Neural cell (in vitro differentiated cells): ENCODE results near the gene ACTA2. TPM values are rescaled to one million over a fixed set of nuclear protein-coding genes. Genes with fewer than 3 reads are reported as not detected.

ENCODE experiments used
- H2AFZ ChIP-seq: fragments of 200-600, 300-800 bp; sonication (generic), shearing (Covaris generic); 2 replicates; pipeline ENCODE4 v1.6.0; 2014; ENCODE audit warnings: low read depth, mild to moderate bottlenecking, antibody characterized with exemption, low read length, moderate library complexity
- H3F3A ChIP-seq: fragments of 200-600 bp; shearing (Covaris generic); 2 replicates; pipeline ENCODE4 v1.6.1; 2016; ENCODE audit warnings: mild to moderate bottlenecking, moderate library complexity, mixed read lengths, antibody characterized with exemption, low read length; ENCODE audit not compliant: insufficient read depth, poor library complexity, severe bottlenecking
- H3K27ac ChIP-seq: fragments of 200-600, 300-800 bp; sonication (generic), shearing (Covaris generic); 2 replicates; pipeline ENCODE4 v1.5.1; 2014; ENCODE audit warnings: mild to moderate bottlenecking, low read length, moderate library complexity
- H3K27me3 ChIP-seq: fragments of 300-800, 200-600 bp; sonication (generic), shearing (Covaris generic); 2 replicates; pipeline ENCODE4 v1.6.0; 2014; ENCODE audit warnings: mild to moderate bottlenecking, low read depth, low read length, moderate library complexity; ENCODE audit not compliant: insufficient read depth
- H3K36me3 ChIP-seq: fragments of 300-800, 200-600 bp; sonication (generic), shearing (Covaris generic); 2 replicates; pipeline ENCODE4 v1.5.1; 2014; ENCODE audit warnings: mild to moderate bottlenecking, antibody characterized with exemption, low read length, moderate library complexity; ENCODE audit not compliant: insufficient read depth
- H3K4me2 ChIP-seq: fragments of 300-800, 200-600 bp; sonication (generic), shearing (Covaris generic); 2 replicates; pipeline ENCODE4 v1.6.0; 2014; ENCODE audit warnings: mild to moderate bottlenecking, low read length
- H3K4me3 ChIP-seq: fragments of 300-800, 200-600 bp; sonication (generic), shearing (Covaris generic); 2 replicates; pipeline ENCODE4 v1.5.1; 2014; ENCODE audit warnings: mild to moderate bottlenecking, low read length, moderate library complexity
- H3K79me2 ChIP-seq: fragments of 200-600 bp; shearing (Covaris generic); replicated peaks from 2 replicates; pipeline ENCODE4 v1.6.0; 2014; ENCODE audit warnings: mild to moderate bottlenecking, low read length, moderate library complexity; ENCODE audit not compliant: insufficient read depth
- H3K9ac ChIP-seq: fragments of 300-800, 200-600 bp; sonication (generic), shearing (Covaris generic); 2 replicates; pipeline ENCODE4 v1.6.1; 2016; ENCODE audit warnings: mild to moderate bottlenecking, low read length, mixed read lengths
- H3K9me2 ChIP-seq: fragments of 200-600 bp; shearing (Covaris generic); 2 replicates; pipeline ENCODE4 v1.6.1; 2016; ENCODE audit warnings: mild to moderate bottlenecking, low read length, mixed read lengths; ENCODE audit not compliant: insufficient read depth
- H3K9me3 ChIP-seq: fragments of 200-600, 300-800 bp; sonication (generic), shearing (Covaris generic); 2 replicates; pipeline ENCODE4 v1.6.1; 2016; ENCODE audit warnings: mild to moderate bottlenecking, mixed run types, low read length, moderate library complexity, mixed read lengths
- H4K20me1 ChIP-seq: fragments of 200-600 bp; shearing (Covaris generic); 2 replicates; pipeline ENCODE4 v1.6.1; 2016; ENCODE audit warnings: mild to moderate bottlenecking, mixed run types; ENCODE audit not compliant: insufficient read depth
- CTCF ChIP-seq: fragments of 450-650 bp; IDR thresholded peaks from 2 replicates; pipeline ENCODE4 v1.5.1; 2014; ENCODE audit warnings: antibody characterized with exemption, mild to moderate bottlenecking, moderate library complexity; ENCODE audit not compliant: poor library complexity, severe bottlenecking
- EP300 ChIP-seq: fragments of 450-650 bp; conservative IDR thresholded peaks from 2 replicates; pipeline ENCODE4 v1.6.1; 2014; ENCODE audit warnings: antibody characterized with exemption, mild to moderate bottlenecking, moderate library complexity; ENCODE audit not compliant: poor library complexity, severe bottlenecking
- EZH2 ChIP-seq: fragments of 200-600, 300-800 bp; shearing (Covaris generic), sonication (generic); IDR thresholded peaks from 2 replicates; pipeline ENCODE4 v1.6.1; 2014; ENCODE audit warnings: antibody characterized with exemption, low read length, borderline replicate concordance, mild to moderate bottlenecking; ENCODE audit not compliant: insufficient read depth, poor library complexity, severe bottlenecking
- MXI1 ChIP-seq: fragments of 450-650 bp; conservative IDR thresholded peaks from 2 replicates; pipeline ENCODE4 v1.6.1; 2014; ENCODE audit warnings: antibody characterized with exemption, mild to moderate bottlenecking; ENCODE audit not compliant: poor library complexity, severe bottlenecking
- POLR2AphosphoS5 ChIP-seq: IDR thresholded peaks from 2 replicates; pipeline ENCODE4 v1.6.1; 2012
- RAD21 ChIP-seq: fragments of 450-650 bp; conservative IDR thresholded peaks from 2 replicates; pipeline ENCODE4 v1.6.1; 2014; ENCODE audit warnings: antibody characterized with exemption, mild to moderate bottlenecking, moderate library complexity
- REST ChIP-seq: IDR thresholded peaks from 2 replicates; pipeline ENCODE4 v1.6.1; 2012; ENCODE audit warnings: borderline replicate concordance
- SMC3 ChIP-seq: fragments of 450-650 bp; conservative IDR thresholded peaks from 2 replicates; pipeline ENCODE4 v1.6.1; 2014; ENCODE audit warnings: antibody characterized with exemption, mild to moderate bottlenecking, moderate library complexity; ENCODE audit not compliant: poor library complexity
- TAF1 ChIP-seq: IDR thresholded peaks from 2 replicates; pipeline ENCODE4 v1.6.1; 2012; ENCODE audit warnings: low read depth
- polyA plus RNA-seq: library from polyadenylated mRNA; depleted of rRNA; stranded (reverse); fragments of >200 nt; gene quantifications from 2 replicates; pipeline ENCODE4 v1.2.3, GENCODE V29; 2014

Gene ACTA2
- polyA plus RNA-seq, 1 donor from 2014 or later = 0.53 TPM

GRCh38 chr10:88906921-88907320 is 45.7 kb downstream of the ACTA2 start:
- no peaks in the 10 kb centered on the region for H3F3A ChIP-seq
- TF ChIP-seq EZH2 = no peak
- no peak for TF ChIP-seq RAD21
- TF ChIP-seq REST = no peak
- TF ChIP-seq CTCF = no peak
- no peak for TF ChIP-seq SMC3
- TF ChIP-seq MXI1 = no peak
- TF ChIP-seq POLR2AphosphoS5 = no peak
- no peak for TF ChIP-seq EP300
- no peak for TF ChIP-seq TAF1
- no peaks in the 10 kb centered on the region for H3K36me3 ChIP-seq
- no peaks in the 10 kb centered on the region for H3K79me2 ChIP-seq
- no peak overlapping the region for H3K27ac ChIP-seq
- H3K4me2 ChIP-seq = no peak overlapping the region
- H2AFZ ChIP-seq = no peak overlapping the region
- H3K9me3 ChIP-seq = no peaks in the 10 kb centered on the region
- no peaks in the 10 kb centered on the region for H4K20me1 ChIP-seq
- H3K27me3 ChIP-seq = no peaks in the 10 kb centered on the region
- H3K9me2 ChIP-seq = no peaks in the 10 kb centered on the region
- H3K9ac ChIP-seq = no peak overlapping the region
- no peak overlapping the region for H3K4me3 ChIP-seq

- Histone ChIP-seq H3K27ac (no peak overlapping the region), H3F3A (no peaks in the 10 kb centered on the region), H3K9me3 (no peaks in the 10 kb centered on the region), H3K27me3 (no peaks in the 10 kb centered on the region), H3K36me3 (no peaks in the 10 kb centered on the region), H3K4me2 (no peak overlapping the region), H4K20me1 (no peaks in the 10 kb centered on the region), H3K4me3 (no peak overlapping the region), H3K9ac (no peak overlapping the region), H2AFZ (no peak overlapping the region), H3K79me2 (no peaks in the 10 kb centered on the region), H3K9me2 (no peaks in the 10 kb centered on the region)
- TF ChIP-seq CTCF = no peak
- TF ChIP-seq POLR2AphosphoS5 = no peak
- TF ChIP-seq EP300 = no peak
- TF ChIP-seq TAF1 = no peak
- no peak for TF ChIP-seq MXI1
- no peak for TF ChIP-seq SMC3
- no peak for TF ChIP-seq EZH2
- TF ChIP-seq REST = no peak
These were observed 48.9 kb downstream of the ACTA2 start for GRCh38 chr10:88903715-88904114.
